GM10248 (cell line): ENCODE results near the gene SIGLEC9.

Source experiments
- CTCF ChIA-PET: fragments of 300-600 bp; sonication (Branson Sonifier 250); formaldehyde crosslinking; extraction: SDS; loops from one replicate; lab custom pipeline; 2021; ENCODE audit warnings: antibody characterized with exemption; lab: Yijun Ruan, JAX
- POLR2A ChIA-PET: fragments of 350-650 bp; sonication (Branson Sonifier 250); formaldehyde crosslinking; extraction: SDS; loops from one replicate; lab custom pipeline; 2020; ENCODE audit warnings: antibody characterized with exemption; lab: Yijun Ruan, JAX
- DNase-seq: peaks from one replicate; pipeline ENCODE4 v3.0.0; 2012; ENCODE audit errors: extremely low spot score
- CTCF ChIP-seq: IDR thresholded peaks from 2 replicates; pipeline ENCODE4 v1.5.1; 2012; ENCODE audit warnings: mild to moderate bottlenecking, low read depth; ENCODE audit errors: extremely low read depth, missing control alignments, control extremely low read depth

The SIGLEC9 gene

GRCh38 chr19:51143486-51143885, 18.8 kb downstream of the SIGLEC9 start:
- no peak for TF ChIP-seq CTCF
- ChIA-PET CTCF (interaction anchor here (8.1 kb wide), 1 partner anchor 14 kb away, joined by 49 read pairs; no protein-coding TSS in a partner anchor), POLR2A (no interaction called here)
- no peak for DNase-seq

GRCh38 chr19:51144482-51145045, 19.9 kb downstream of the SIGLEC9 start:
- DNase-seq: no peak
- no peak for TF ChIP-seq CTCF
- CTCF ChIA-PET: interaction anchor here (1.0 to 8.1 kb wide), 2 partner anchors 10 to 13 kb away, joined by 3 to 49 read pairs; no protein-coding TSS in a partner anchor
- POLR2A ChIA-PET: no interaction called here

- no peak for DNase-seq
- ChIA-PET POLR2A (no interaction called here), CTCF (interaction anchor here (0.7 to 8.1 kb wide), 2 partner anchors 11 to 12 kb away, joined by 3 to 49 read pairs; no protein-coding TSS in a partner anchor)
- no peak for TF ChIP-seq CTCF
Measured at GRCh38 chr19:51145916-51146493, 21.3 kb downstream of the SIGLEC9 start.

- no peak for TF ChIP-seq CTCF
- POLR2A ChIA-PET: no interaction called here
- CTCF ChIA-PET: interaction anchor here (0.8 to 8.1 kb wide), 2 partner anchors 11 to 113 kb away, joined by 4 to 49 read pairs; no protein-coding TSS in a partner anchor
- no peak for DNase-seq
Measured at GRCh38 chr19:51146751-51147150, 22.0 kb downstream of the SIGLEC9 start.

- TF ChIP-seq CTCF: no peak
- ChIA-PET CTCF (interaction anchor here (0.8 to 8.1 kb wide), 4 partner anchors 10 to 112 kb away, joined by 3 to 49 read pairs (median 4); no protein-coding TSS in a partner anchor), POLR2A (no interaction called here)
- no peak for DNase-seq
Measured at GRCh38 chr19:51147663-51148062, 23.0 kb downstream of the SIGLEC9 start.

- no peak for DNase-seq
- POLR2A ChIA-PET: no interaction called here
- CTCF ChIA-PET: interaction anchor here (1.1 to 8.1 kb wide), 4 partner anchors 9 to 111 kb away, joined by 3 to 49 read pairs (median 4); no protein-coding TSS in a partner anchor
Measured at GRCh38 chr19:51148580-51148979, 23.9 kb downstream of the SIGLEC9 start.

More at GRCh38 chr19:51148580-51148979, 23.9 kb downstream of the SIGLEC9 start:
- no peak for TF ChIP-seq CTCF
